AG04449 (cell line): ENCODE data around the gene ARMC6.
A peak's percentile ranks its signal among the peaks of the same experiment; 100 is the strongest.
"Not testable (repeated sequence)": the region's sequence is repeated elsewhere in the genome, so short reads cannot be mapped to it uniquely, and the experiment has no call there.

Source experiments
- CTCF ChIA-PET: fragments of 350-600 bp; formaldehyde crosslinking; extraction: SDS; loops from one replicate; lab custom pipeline; 2021; ENCODE audit warnings: antibody characterized with exemption; lab: Yijun Ruan, JAX
- POLR2A ChIA-PET: fragments of 400-600, 350-600 bp; formaldehyde crosslinking; extraction: SDS; loops from one replicate; lab custom pipeline; 2020; ENCODE audit warnings: antibody characterized with exemption, inconsistent platforms; lab: Yijun Ruan, JAX
- DNase-seq: peaks from one replicate; pipeline ENCODE4 v3.0.0-alpha.2; 2010; ENCODE audit warnings: low read depth, low spot score
- H3K4me3 ChIP-seq: 2 replicates; pipeline ENCODE4 v1.5.1; 2011; ENCODE audit warnings: low read depth, mild to moderate bottlenecking, control low read depth, low read length
- TF ChIP-seq, protein P1 (sequence below): IDR thresholded peaks from one replicate; pipeline ENCODE4 v1.5.1; 2011; ENCODE audit warnings: mild to moderate bottlenecking, moderate library complexity, low read length, control low read depth, inconsistent platforms; ENCODE audit not compliant: insufficient read depth; ENCODE audit errors: missing control alignments

ARMC6 gene

DNA sequence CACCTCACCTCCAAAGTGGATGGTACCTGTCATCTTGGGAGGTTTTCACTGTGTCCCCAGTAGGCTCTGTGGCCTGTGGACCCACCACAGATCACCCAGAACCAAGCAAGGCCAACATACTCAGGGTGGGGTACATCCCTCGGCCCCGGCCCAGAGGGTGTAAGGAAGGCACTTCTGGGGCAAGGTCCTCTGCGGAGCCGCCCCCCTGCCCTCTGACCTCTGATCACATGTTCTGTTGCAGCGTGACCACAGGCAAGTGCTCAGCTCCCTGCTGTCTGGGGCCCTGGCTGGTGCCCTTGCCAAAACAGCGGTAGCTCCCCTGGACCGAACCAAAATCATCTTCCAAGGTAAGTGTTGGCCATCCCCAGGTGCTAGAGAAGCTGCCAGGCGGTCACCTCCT lies 68.1 kb downstream of the ARMC6 start:
- H3K4me3 ChIP-seq: no peak overlapping the region
- TF ChIP-seq, protein P1, sequence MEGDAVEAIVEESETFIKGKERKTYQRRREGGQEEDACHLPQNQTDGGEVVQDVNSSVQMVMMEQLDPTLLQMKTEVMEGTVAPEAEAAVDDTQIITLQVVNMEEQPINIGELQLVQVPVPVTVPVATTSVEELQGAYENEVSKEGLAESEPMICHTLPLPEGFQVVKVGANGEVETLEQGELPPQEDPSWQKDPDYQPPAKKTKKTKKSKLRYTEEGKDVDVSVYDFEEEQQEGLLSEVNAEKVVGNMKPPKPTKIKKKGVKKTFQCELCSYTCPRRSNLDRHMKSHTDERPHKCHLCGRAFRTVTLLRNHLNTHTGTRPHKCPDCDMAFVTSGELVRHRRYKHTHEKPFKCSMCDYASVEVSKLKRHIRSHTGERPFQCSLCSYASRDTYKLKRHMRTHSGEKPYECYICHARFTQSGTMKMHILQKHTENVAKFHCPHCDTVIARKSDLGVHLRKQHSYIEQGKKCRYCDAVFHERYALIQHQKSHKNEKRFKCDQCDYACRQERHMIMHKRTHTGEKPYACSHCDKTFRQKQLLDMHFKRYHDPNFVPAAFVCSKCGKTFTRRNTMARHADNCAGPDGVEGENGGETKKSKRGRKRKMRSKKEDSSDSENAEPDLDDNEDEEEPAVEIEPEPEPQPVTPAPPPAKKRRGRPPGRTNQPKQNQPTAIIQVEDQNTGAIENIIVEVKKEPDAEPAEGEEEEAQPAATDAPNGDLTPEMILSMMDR: no peak
- ChIA-PET CTCF (no interaction called here), POLR2A (no interaction called here)
- DNase-seq: no peak

DNA sequence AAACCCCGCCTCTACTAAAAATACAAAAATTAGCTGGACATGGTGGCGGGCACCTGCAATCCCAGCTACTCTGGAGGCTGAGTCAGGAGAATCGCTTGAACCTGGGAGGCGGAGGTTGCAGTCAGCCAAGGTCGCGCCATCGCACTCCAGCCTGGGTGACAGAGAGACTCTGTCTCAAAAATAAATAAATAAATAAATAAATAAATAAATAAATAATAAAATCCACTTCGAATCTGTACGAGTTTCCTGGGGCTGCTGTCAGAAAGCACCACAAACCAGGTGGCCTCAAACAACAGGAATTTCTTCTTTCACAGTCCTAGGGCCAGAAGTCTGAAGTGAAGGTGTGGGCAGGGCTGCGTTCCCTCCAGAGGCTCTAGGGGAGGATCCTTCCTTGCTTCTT lies 69.2 kb downstream of the ARMC6 start:
- H3K4me3 ChIP-seq, DNase-seq, CTCF ChIA-PET, POLR2A ChIA-PET: not testable (repeated sequence)

DNA sequence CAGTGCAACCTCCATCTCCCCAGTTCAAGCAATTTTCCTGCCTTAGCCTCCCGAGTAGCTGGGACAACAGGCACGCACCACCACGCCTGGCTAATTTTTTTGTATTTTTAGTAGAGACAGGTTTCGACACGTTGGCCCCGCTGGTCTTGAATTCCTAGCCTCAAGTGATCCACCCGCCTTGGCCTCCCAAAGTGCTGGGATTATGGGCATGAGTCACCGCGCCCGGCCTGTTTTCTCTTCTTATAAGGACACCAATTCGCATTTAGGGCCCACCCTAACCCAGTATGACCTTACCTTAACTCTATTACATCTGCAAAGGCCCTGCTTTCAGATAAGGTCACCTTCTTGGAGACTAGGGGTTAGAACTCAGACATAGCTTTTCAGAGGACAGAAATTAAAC lies 69.8 kb downstream of the ARMC6 start:
- CTCF ChIA-PET: interaction anchor here (1.5 kb wide), 1 partner anchor 12 kb away, joined by 3 read pairs; no protein-coding TSS in a partner anchor
- TF ChIP-seq, protein P1: no peak
- DNase-seq: no peak
- H3K4me3 ChIP-seq: no peak overlapping the region
- POLR2A ChIA-PET: no interaction called here

DNA sequence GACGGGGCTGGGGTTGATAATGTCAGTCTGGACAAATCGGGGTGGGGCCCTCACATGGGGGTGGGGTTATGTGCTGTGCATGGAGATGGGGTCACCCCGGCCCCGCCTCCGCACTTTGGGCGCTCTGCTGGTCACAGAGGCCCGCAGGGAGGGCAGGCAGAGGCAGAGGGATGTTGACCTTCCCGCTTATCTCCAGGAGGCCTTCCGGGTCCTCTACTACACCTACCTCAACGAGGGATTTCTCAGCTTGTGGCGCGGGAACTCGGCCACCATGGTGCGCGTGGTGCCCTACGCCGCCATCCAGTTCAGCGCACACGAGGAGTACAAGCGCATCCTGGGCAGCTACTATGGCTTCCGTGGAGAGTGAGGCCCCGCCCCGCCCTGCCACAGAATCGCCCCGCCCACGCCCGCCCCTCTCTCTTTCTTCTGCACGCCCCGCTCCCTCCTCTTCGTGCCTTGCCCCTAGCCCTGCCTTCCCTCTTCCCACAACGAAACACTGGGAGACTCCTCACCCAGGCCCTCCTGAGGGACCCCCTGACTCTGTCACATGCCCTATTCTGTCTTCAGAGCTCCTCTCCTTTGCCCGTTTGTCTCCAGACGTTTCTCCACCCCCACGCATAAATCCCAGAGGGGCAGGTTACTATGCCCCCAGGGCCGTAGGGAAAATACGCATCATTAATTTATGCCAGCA lies 72.1 kb downstream of the ARMC6 start:
- no peak for DNase-seq
- TF ChIP-seq, protein P1: no peak
- ChIA-PET POLR2A (no interaction called here), CTCF (interaction anchor here (1.0 to 1.5 kb wide), 2 partner anchors 14 to 41 kb away, joined by 3 to 6 read pairs; no protein-coding TSS in a partner anchor)
- H3K4me3 ChIP-seq: peak overlapping the region; percentile 51

DNA sequence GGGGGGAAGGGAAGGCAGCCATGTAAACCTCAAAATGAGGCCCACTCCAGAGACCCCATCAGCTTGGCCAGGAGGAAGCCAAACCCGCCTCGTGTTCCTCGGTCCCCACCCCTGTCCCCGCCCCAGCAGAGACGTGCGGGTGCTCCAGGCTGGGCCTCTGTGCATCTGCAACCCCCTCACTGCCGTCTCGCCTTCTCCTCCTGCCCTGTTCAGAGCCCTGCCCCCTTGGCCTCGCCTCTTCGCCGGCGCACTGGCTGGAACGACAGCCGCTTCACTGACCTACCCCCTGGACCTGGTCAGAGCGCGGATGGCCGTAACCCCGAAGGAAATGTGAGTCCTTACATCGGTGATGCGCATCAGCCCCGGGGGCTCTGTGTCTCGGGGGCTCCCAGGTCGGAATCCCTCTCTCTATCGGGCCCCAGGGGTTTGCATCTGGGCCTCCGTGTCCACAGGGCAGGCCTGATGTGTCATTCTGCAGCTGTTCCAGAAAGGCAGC lies 72.7 kb downstream of the ARMC6 start:
- peak overlapping the region; percentile 32 for H3K4me3 ChIP-seq
- no peak for DNase-seq
- ChIA-PET CTCF (interaction anchor here (1.5 kb wide), 1 partner anchor 40 kb away, joined by 6 read pairs; no protein-coding TSS in a partner anchor), POLR2A (no interaction called here)
- TF ChIP-seq, protein P1: no peak

DNA sequence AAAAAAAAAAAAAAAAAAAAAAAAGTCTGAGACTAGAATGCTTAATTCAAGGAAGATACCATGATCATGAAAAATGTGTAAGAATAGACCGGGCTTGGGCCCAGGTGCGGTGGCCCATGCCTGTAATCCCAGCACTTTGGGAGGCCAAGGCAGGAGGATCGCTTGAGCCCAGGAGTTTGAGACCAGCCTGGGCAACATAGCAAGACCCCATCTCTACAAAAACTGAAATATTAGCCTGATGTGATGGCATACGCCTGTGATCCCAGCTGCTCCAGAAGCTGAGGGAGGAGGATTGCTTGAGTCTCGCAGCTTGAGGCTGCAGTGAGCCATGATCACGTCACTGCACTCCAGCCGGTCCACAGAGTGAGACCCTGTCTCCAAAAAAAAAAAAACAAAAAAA lies 73.5 kb downstream of the ARMC6 start:
- CTCF ChIA-PET, DNase-seq, H3K4me3 ChIP-seq, POLR2A ChIA-PET: not testable (repeated sequence)

DNA sequence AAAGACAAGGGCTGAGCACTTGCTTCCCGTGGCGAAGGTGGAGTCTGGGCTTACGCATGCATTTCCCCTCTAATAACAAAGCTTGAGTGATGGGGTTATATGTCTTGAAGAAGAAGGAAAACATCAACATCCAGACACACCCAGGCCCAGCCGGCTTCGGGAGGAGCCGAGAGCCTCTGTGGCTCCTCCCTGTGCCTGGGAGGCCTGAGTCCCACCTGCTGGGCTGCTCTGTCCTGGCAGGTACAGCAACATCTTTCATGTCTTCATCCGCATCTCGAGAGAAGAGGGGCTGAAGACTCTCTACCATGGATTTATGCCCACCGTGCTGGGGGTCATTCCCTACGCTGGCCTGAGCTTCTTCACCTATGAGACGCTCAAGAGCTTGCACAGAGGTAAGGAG lies 74.3 kb downstream of the ARMC6 start:
- ChIA-PET CTCF (no interaction called here), POLR2A (no interaction called here)
- TF ChIP-seq, protein P1: no peak
- DNase-seq: no peak
- no peak overlapping the region for H3K4me3 ChIP-seq
